HL-60 (cell line): ENCODE results near the gene TIMP1.

Source experiments
- CTCF ChIP-seq: IDR thresholded peaks from one replicate; pipeline ENCODE4 v1.5.1; 2011; ENCODE audit warnings: low read length, control low read depth, inconsistent platforms; ENCODE audit not compliant: insufficient read depth
- GABPA ChIP-seq: IDR thresholded peaks from 2 replicates; pipeline ENCODE4 v1.6.1; 2012; ENCODE audit warnings: low read depth
- SPI1 ChIP-seq: IDR thresholded peaks from 2 replicates; pipeline ENCODE4 v1.6.1; 2012; ENCODE audit warnings: low read depth, mild to moderate bottlenecking, borderline replicate concordance

DNA sequence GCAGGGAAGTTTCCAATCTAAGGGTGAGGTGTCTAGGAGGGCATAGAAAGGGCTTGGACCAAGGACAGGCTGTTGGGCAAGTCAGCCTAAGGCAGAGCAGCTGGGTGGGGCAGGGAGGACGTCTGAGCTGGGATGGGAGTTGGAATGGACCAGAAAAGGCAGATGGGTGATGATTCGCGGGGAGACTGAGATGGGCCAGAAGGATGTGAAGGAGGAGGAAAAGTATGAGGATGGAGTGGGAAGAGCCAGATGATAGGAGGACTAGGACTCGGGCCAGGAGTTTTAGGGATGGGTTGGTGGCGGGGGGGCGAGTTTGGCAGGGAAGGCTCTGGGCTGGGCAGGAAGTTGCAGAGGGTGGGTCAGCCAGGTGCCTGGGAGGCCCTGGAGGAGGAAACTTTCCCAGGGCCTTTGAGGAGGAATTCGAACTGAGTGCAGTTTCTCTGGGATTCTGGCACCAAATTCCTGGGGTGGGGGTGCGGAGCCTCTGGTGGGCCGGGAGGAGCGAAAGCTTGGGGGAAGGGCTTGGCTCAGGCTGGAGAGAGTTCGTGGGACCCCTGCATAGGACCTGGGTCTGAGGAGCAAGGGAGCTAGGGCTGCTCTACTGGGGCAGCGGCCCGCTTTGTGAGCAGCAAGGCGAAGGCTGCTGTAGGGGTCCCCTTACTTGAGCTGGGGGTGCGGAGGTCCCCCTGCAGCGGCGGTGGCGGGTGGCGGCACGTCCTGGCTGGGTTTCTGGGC lies 8.7 kb upstream of the TIMP1 start:
- TF ChIP-seq CTCF (no peak), GABPA (no peak), SPI1 (no peak)
